Measurements from ENCODE around the gene AXIN1.

Gene AXIN1

DNA sequence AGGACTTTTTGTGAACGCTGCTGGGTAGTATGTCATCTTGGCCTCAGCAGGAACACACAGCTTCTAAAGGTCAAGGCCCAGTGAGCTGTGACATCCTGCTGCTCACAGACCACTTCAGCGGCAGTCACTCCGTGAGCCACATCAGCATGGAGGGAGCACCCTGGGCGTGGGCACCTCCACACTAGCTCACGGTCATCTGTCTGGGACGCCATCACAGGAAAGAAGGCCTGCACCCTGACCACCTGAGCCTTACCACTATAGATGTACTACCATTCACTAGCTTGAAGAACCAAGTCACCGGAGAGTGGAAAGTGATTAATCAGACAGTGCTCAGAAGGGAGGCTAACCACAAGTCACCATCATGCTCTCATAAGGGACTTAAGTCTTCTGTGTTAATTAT is 3.3 kb downstream of the AXIN1 start:
- TF ChIP-seq YY1 (IDR thresholded peaks at IDR 0.05; ENCODE audit: low read depth) (no peak), MAX (IDR thresholded peaks at IDR 0.05) (peak; percentile 43), RAD21 (IDR thresholded peaks at IDR 0.05; ENCODE audit: low read depth) (peak; percentile 3; the same call in 1 of the 2 replicates)

GRCh38 chr16:347203-347602 is 5.3 kb downstream of the AXIN1 start:
- no peak for TF ChIP-seq YY1 (IDR thresholded peaks at IDR 0.05; ENCODE audit: low read depth)
- no peak for TF ChIP-seq CEBPB (IDR thresholded peaks at IDR 0.05)
- no peak for TF ChIP-seq EGR1 (IDR thresholded peaks at IDR 0.05)
- no peak for TF ChIP-seq EP300 (IDR thresholded peaks at IDR 0.05; ENCODE audit: borderline replicate concordance)
- no peak for TF ChIP-seq MAX (IDR thresholded peaks at IDR 0.05)
- no peak for TF ChIP-seq FOXM1 (IDR thresholded peaks at IDR 0.05; ENCODE audit: borderline replicate concordance, low read depth)
- TF ChIP-seq USF1 (IDR thresholded peaks at IDR 0.05), result no peak
- no peak for TF ChIP-seq TAF1 (IDR thresholded peaks at IDR 0.05; ENCODE audit: low read depth)
- no peak for TF ChIP-seq TCF12 (IDR thresholded peaks at IDR 0.05; ENCODE audit: low read depth)
- no peak for TF ChIP-seq RAD21 (IDR thresholded peaks at IDR 0.05; ENCODE audit: low read depth)
- no peak for TF ChIP-seq TEAD4 (IDR thresholded peaks at IDR 0.05)
- TF ChIP-seq REST (IDR thresholded peaks at IDR 0.05; ENCODE audit: low read depth), result no peak
- TF ChIP-seq ZBTB7A (IDR thresholded peaks at IDR 0.05; ENCODE audit: low read depth), result no peak
- no peak for TF ChIP-seq CREB1 (IDR thresholded peaks at IDR 0.05; ENCODE audit: low read depth)

DNA sequence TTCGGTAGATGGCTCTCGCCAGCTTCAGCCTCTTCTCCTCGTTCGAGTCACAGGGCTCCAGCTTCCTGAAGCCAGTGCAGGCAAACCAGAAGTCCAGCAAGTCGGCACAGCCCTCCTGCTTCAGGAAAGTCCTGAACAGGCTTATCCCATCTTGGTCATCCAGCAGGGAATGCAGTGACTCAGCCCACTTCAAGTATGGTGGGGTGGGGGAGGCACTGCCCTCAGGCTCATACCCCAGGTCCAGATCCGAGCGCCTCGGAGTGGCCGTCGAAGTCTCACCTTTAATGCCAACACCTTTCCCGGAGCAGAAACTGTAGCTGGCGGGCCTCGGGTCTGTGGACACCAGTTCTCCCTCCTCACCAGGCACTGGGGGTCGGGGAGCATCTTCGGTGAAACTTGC is 5.9 kb downstream of the AXIN1 start:
- TF ChIP-seq RAD21 (IDR thresholded peaks at IDR 0.05; ENCODE audit: low read depth) (no peak), MAX (IDR thresholded peaks at IDR 0.05) (no peak), EP300 (IDR thresholded peaks at IDR 0.05; ENCODE audit: borderline replicate concordance) (no peak), USF1 (IDR thresholded peaks at IDR 0.05) (no peak), TEAD4 (IDR thresholded peaks at IDR 0.05) (no peak), ZBTB7A (IDR thresholded peaks at IDR 0.05; ENCODE audit: low read depth) (no peak), FOXM1 (IDR thresholded peaks at IDR 0.05; ENCODE audit: borderline replicate concordance, low read depth) (no peak), TAF1 (IDR thresholded peaks at IDR 0.05; ENCODE audit: low read depth) (no peak), CREB1 (IDR thresholded peaks at IDR 0.05; ENCODE audit: low read depth) (no peak), REST (IDR thresholded peaks at IDR 0.05; ENCODE audit: low read depth) (no peak), CEBPB (IDR thresholded peaks at IDR 0.05) (no peak)

DNA sequence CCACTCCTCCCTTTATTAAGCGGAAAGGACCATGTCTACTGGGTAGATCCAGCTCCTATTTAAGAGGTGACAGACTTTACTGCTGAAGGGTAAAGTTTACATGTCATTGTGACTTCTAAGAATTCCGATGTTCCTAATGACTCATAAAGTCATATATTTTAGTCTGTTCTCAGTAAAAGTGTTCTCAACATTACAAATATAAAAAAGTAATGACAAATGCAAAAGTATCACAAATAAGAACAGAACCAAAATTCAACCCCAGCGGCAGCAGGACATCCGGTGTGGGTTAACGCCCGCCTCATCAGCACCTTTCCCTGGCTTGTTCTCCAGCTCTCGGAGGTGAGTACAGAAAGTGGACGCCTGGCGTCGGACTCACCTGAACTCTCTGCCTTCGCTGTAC is 6.8 kb downstream of the AXIN1 start:
- TF ChIP-seq FOXM1 (IDR thresholded peaks at IDR 0.05; ENCODE audit: borderline replicate concordance, low read depth), result no peak
- TF ChIP-seq REST (IDR thresholded peaks at IDR 0.05; ENCODE audit: low read depth), result no peak
- TF ChIP-seq USF1 (IDR thresholded peaks at IDR 0.05), result no peak
- no peak for TF ChIP-seq EGR1 (IDR thresholded peaks at IDR 0.05)
- no peak for TF ChIP-seq ZBTB7A (IDR thresholded peaks at IDR 0.05; ENCODE audit: low read depth)
- TF ChIP-seq RAD21 (IDR thresholded peaks at IDR 0.05; ENCODE audit: low read depth), result no peak
- TF ChIP-seq CREB1 (IDR thresholded peaks at IDR 0.05; ENCODE audit: low read depth), result no peak
- TF ChIP-seq NFIC (IDR thresholded peaks at IDR 0.05), result no peak
- TF ChIP-seq CEBPB (IDR thresholded peaks at IDR 0.05), result no peak
- TF ChIP-seq YY1 (IDR thresholded peaks at IDR 0.05; ENCODE audit: low read depth), result no peak
- no peak for TF ChIP-seq MAX (IDR thresholded peaks at IDR 0.05)
- no peak for TF ChIP-seq EP300 (IDR thresholded peaks at IDR 0.05; ENCODE audit: borderline replicate concordance)
- TF ChIP-seq TAF1 (IDR thresholded peaks at IDR 0.05; ENCODE audit: low read depth), result no peak
- no peak for TF ChIP-seq TCF12 (IDR thresholded peaks at IDR 0.05; ENCODE audit: low read depth)
- no peak for TF ChIP-seq TEAD4 (IDR thresholded peaks at IDR 0.05)

Measured in Ishikawa (cell line).